H9 (cell line): ENCODE results near the gene HKDC1. TPM values are rescaled to one million over a fixed set of nuclear protein-coding genes. Genes with fewer than 3 reads are reported as not detected.

Experiments
- DNase-seq: peaks from one replicate; pipeline ENCODE4 v3.0.0-alpha.2; 2017
- H2AFZ ChIP-seq: one replicate; pipeline ENCODE4 v1.6.1; 2013; ENCODE audit warnings: mild to moderate bottlenecking, low read length, control low read depth, moderate library complexity
- H2AK5ac ChIP-seq: 2 replicates; pipeline ENCODE4 v1.6.1; 2013; ENCODE audit warnings: low read length, control low read depth, mixed read lengths; ENCODE audit not compliant: insufficient read length
- H2BK120ac ChIP-seq: one replicate; pipeline ENCODE4 v1.6.1; 2013; ENCODE audit warnings: low read depth, mild to moderate bottlenecking, low read length, control low read depth, inconsistent platforms; ENCODE audit not compliant: poor library complexity, severe bottlenecking
- H2BK12ac ChIP-seq: 2 replicates; pipeline ENCODE4 v1.6.1; 2013; ENCODE audit warnings: low read length, control low read depth, mixed read lengths, low read depth; ENCODE audit not compliant: insufficient read length
- H2BK15ac ChIP-seq: 2 replicates; pipeline ENCODE4 v1.6.1; 2013; ENCODE audit warnings: low read depth, low read length, control low read depth
- H2BK20ac ChIP-seq: one replicate; pipeline ENCODE4 v1.6.1; 2013; ENCODE audit warnings: low read depth, mild to moderate bottlenecking, low read length, control low read depth, inconsistent platforms; ENCODE audit not compliant: poor library complexity, severe bottlenecking
- H2BK5ac ChIP-seq: 2 replicates; pipeline ENCODE4 v1.6.1; 2013; ENCODE audit warnings: low read length, control low read depth, mixed read lengths; ENCODE audit not compliant: insufficient read length
- H3K14ac ChIP-seq: 2 replicates; pipeline ENCODE4 v1.6.1; 2013; ENCODE audit warnings: low read length, control low read depth; ENCODE audit not compliant: insufficient read depth
- H3K18ac ChIP-seq: 2 replicates; pipeline ENCODE4 v1.6.1; 2013; ENCODE audit warnings: low read depth, mild to moderate bottlenecking, mixed read lengths, low read length, control low read depth; ENCODE audit not compliant: insufficient read length
- H3K23ac ChIP-seq: 2 replicates; pipeline ENCODE4 v1.6.1; 2013; ENCODE audit warnings: low read length, control low read depth, mixed read lengths, low read depth; ENCODE audit not compliant: insufficient read length
- H3K23me2 ChIP-seq: 2 replicates; pipeline ENCODE4 v1.6.1; 2013; ENCODE audit warnings: low read depth, mild to moderate bottlenecking, mixed read lengths, low read length, control low read depth; ENCODE audit not compliant: insufficient read length, poor library complexity, severe bottlenecking
- H3K27ac ChIP-seq: 2 replicates; pipeline ENCODE4 v1.5.1; 2013; ENCODE audit warnings: low read length, control low read depth, mixed read lengths, low read depth; ENCODE audit not compliant: insufficient read length
- H3K27me3 ChIP-seq: 2 replicates; pipeline ENCODE4 v1.6.1; 2013; ENCODE audit warnings: low read length, control low read depth, inconsistent platforms; ENCODE audit not compliant: insufficient read depth
- H3K4ac ChIP-seq: 2 replicates; pipeline ENCODE4 v1.6.1; 2013; ENCODE audit warnings: low read depth, mild to moderate bottlenecking, control low read depth, inconsistent platforms, low read length, moderate library complexity
- H3K4me1 ChIP-seq: 2 replicates; pipeline ENCODE4 v1.6.1; 2013; ENCODE audit warnings: low read length, control low read depth, inconsistent platforms; ENCODE audit not compliant: insufficient read depth
- H3K4me2 ChIP-seq: 2 replicates; pipeline ENCODE4 v1.6.1; 2013; ENCODE audit warnings: low read length, control low read depth, mixed read lengths; ENCODE audit not compliant: insufficient read length, insufficient read depth
- H3K56ac ChIP-seq: 2 replicates; pipeline ENCODE4 v1.6.1; 2013; ENCODE audit warnings: low read depth, mild to moderate bottlenecking, mixed read lengths, low read length, control low read depth; ENCODE audit not compliant: insufficient read length
- H3K79me1 ChIP-seq: 2 replicates; pipeline ENCODE4 v1.6.1; 2013; ENCODE audit warnings: low read depth, mild to moderate bottlenecking, moderate library complexity, low read length, control low read depth, inconsistent platforms; ENCODE audit not compliant: insufficient read depth, poor library complexity, severe bottlenecking
- H3K79me2 ChIP-seq: 2 replicates; pipeline ENCODE4 v1.6.1; 2013; ENCODE audit warnings: low read length, control low read depth, inconsistent platforms; ENCODE audit not compliant: insufficient read depth
- H3K9ac ChIP-seq: 2 replicates; pipeline ENCODE4 v1.6.1; 2013; ENCODE audit warnings: low read length, control low read depth, mixed read lengths; ENCODE audit not compliant: insufficient read length; ENCODE audit errors: extremely low read depth
- H3K9me3 ChIP-seq: one replicate; pipeline ENCODE4 v1.6.1; 2013; ENCODE audit warnings: low read depth, low read length, inconsistent platforms; ENCODE audit not compliant: control insufficient read depth
- H3T11ph ChIP-seq: one replicate; pipeline ENCODE4 v1.6.1; 2013; ENCODE audit warnings: mild to moderate bottlenecking, low read length, control low read depth, inconsistent platforms
- H4K20me1 ChIP-seq: one replicate; pipeline ENCODE4 v1.6.1; 2013; ENCODE audit not compliant: control insufficient read depth, insufficient read length, insufficient read depth
- H4K5ac ChIP-seq: 2 replicates; pipeline ENCODE4 v1.6.1; 2013; ENCODE audit warnings: low read depth, mild to moderate bottlenecking, mixed read lengths, low read length, control low read depth; ENCODE audit not compliant: insufficient read length
- H4K8ac ChIP-seq: replicated peaks from 2 replicates; pipeline ENCODE4 v1.6.1; 2013; ENCODE audit warnings: low read length, control low read depth, mixed read lengths, low read depth; ENCODE audit not compliant: insufficient read length
- H4K91ac ChIP-seq: 2 replicates; pipeline ENCODE4 v1.6.1; 2013; ENCODE audit warnings: low read depth, mild to moderate bottlenecking, moderate library complexity, mixed read lengths, low read length, control low read depth; ENCODE audit not compliant: insufficient read length
- H3K27ac Mint-ChIP-seq, 3 experiments: 2 replicates in 2 of 3; 3 replicates in 1 of 3; pipeline ENCODE4 v1.8.0; 2020 to 2021; ENCODE audit warnings: mixed read lengths in 3 of 3, mild to moderate bottlenecking in 1 of 3, moderate library complexity in 1 of 3
- H3K27me3 Mint-ChIP-seq: 2 replicates; pipeline ENCODE4 v1.8.0; 2021; ENCODE audit warnings: low read depth, mild to moderate bottlenecking, moderate library complexity, mixed read lengths
- H3K36me3 Mint-ChIP-seq, 3 experiments: 2 replicates in 2 of 3; 3 replicates in 1 of 3; pipeline ENCODE4 v1.8.0; 2020 to 2021; ENCODE audit warnings: low read depth in 3 of 3, mixed read lengths in 3 of 3; ENCODE audit not compliant: insufficient read depth in 1 of 3
- H3K4me1 Mint-ChIP-seq, 2 experiments: 2 replicates each; pipeline ENCODE4 v1.8.0; 2020; ENCODE audit warnings: mixed read lengths in 2 of 2
- H3K4me3 Mint-ChIP-seq, 2 experiments: 2 replicates in 1 of 2; 3 replicates in 1 of 2; pipeline ENCODE4 v1.8.0; 2020 to 2021; ENCODE audit warnings: mild to moderate bottlenecking in 2 of 2, mixed read lengths in 2 of 2, moderate library complexity in 1 of 2
- H3K9me3 Mint-ChIP-seq, 2 experiments: 2 replicates in 1 of 2; 3 replicates in 1 of 2; pipeline ENCODE4 v1.8.0; 2020; ENCODE audit warnings: mild to moderate bottlenecking in 2 of 2, mixed read lengths in 2 of 2, moderate library complexity in 1 of 2
- WGBS: extraction: QIAGEN DNeasy Blood & Tissue Kit; methylation state at CpG from one replicate; pipeline ENCODE4 v1.1.7; 2013; ENCODE audit warnings: missing lambda C conversion rate, low lambda C conversion rate, mixed read lengths; ENCODE audit not compliant: insufficient read length; ENCODE audit errors: extremely low coverage; 5-methylcytosine and 5-hydroxymethylcytosine counted together
- total RNA-seq: library from RNA; stranded (reverse); gene quantifications from 2 replicates; pipeline ENCODE4 v1.2.1, GENCODE V29; 2021
- TF ChIP-seq, protein P1 (sequence below): fragments of 200-600 bp; sonication (generic); conservative IDR thresholded peaks from 3 replicates; pipeline ENCODE4 v1.8.0; 2021; ENCODE audit warnings: antibody characterized with exemption, mild to moderate bottlenecking

Gene HKDC1
- total RNA-seq, 1 experiment from 2014 or later = not detected

DNA sequence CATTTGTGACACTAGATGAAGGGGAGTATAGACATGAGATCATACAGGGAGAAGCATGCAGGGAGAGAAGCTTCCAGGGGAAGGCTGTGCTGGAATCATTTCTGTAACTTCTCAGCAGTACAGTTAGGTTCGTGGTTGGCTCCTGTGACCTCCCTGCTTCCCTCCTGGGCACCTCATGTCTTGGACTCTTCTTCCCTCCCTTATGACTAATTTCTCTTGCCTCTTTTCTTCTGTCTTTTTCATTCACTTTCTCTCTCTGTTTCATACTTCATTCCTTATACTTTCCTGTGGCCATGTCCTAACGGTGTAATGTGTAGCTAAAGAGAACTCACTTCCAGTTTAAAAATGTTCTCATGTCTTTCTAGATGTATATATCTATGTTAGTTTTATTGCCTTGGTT, 19.1 kb upstream of the HKDC1 start:
- H4K5ac ChIP-seq = no peak overlapping the region
- no peak for DNase-seq
- H3K4me1 Mint-ChIP-seq = no peaks in the 10 kb centered on the region
- H3K79me1 ChIP-seq = no peaks in the 10 kb centered on the region
- no peak overlapping the region for H3K27ac ChIP-seq
- H2BK120ac ChIP-seq = no peak overlapping the region
- no peaks in the 10 kb centered on the region for H3K27me3 Mint-ChIP-seq
- H3K4me2 ChIP-seq = no peak overlapping the region
- no peak overlapping the region for H3K56ac ChIP-seq
- no peak overlapping the region for H2BK20ac ChIP-seq
- no peak overlapping the region for H3K9ac ChIP-seq
- H3K18ac ChIP-seq = no peak overlapping the region
- H4K91ac ChIP-seq = no peak overlapping the region
- H2BK15ac ChIP-seq = no peak overlapping the region
- H3K27me3 ChIP-seq = no peaks in the 10 kb centered on the region
- H2BK12ac ChIP-seq = no peak overlapping the region
- H3K4ac ChIP-seq = no peak overlapping the region
- no peak overlapping the region for H3K27ac Mint-ChIP-seq
- no peaks in the 10 kb centered on the region for H3K23me2 ChIP-seq
- no peaks in the 10 kb centered on the region for H3K9me3 ChIP-seq
- H3K4me1 ChIP-seq = no peaks in the 10 kb centered on the region
- no CpG with 5 or more reads among the region's 2 CpGs for WGBS
- no peaks in the 10 kb centered on the region for H3K9me3 Mint-ChIP-seq
- TF ChIP-seq, protein P1, sequence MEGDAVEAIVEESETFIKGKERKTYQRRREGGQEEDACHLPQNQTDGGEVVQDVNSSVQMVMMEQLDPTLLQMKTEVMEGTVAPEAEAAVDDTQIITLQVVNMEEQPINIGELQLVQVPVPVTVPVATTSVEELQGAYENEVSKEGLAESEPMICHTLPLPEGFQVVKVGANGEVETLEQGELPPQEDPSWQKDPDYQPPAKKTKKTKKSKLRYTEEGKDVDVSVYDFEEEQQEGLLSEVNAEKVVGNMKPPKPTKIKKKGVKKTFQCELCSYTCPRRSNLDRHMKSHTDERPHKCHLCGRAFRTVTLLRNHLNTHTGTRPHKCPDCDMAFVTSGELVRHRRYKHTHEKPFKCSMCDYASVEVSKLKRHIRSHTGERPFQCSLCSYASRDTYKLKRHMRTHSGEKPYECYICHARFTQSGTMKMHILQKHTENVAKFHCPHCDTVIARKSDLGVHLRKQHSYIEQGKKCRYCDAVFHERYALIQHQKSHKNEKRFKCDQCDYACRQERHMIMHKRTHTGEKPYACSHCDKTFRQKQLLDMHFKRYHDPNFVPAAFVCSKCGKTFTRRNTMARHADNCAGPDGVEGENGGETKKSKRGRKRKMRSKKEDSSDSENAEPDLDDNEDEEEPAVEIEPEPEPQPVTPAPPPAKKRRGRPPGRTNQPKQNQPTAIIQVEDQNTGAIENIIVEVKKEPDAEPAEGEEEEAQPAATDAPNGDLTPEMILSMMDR = no peak
- no peaks in the 10 kb centered on the region for H4K20me1 ChIP-seq
- H3K23ac ChIP-seq = no peak overlapping the region
- H3T11ph ChIP-seq = no peak overlapping the region
- no peak overlapping the region for H2AFZ ChIP-seq
- no peak overlapping the region for H2BK5ac ChIP-seq
- no peak overlapping the region for H2AK5ac ChIP-seq
- H3K36me3 Mint-ChIP-seq = peaks cover 8 to 64% (median 30%) of the 10 kb centered on the region in 3 experiments
- H3K79me2 ChIP-seq = no peaks in the 10 kb centered on the region
- H4K8ac ChIP-seq = no peak overlapping the region
- H3K4me3 Mint-ChIP-seq = no peak overlapping the region
- H3K14ac ChIP-seq = no peak overlapping the region
